HUES48 (cell line): ENCODE data around the gene EPHA4.

Experiments used
- H3K27ac ChIP-seq: one replicate; pipeline ENCODE4 v1.7.0; 2013; ENCODE audit warnings: low read depth, low read length, inconsistent platforms
- H3K27me3 ChIP-seq: 2 replicates; pipeline ENCODE4 v1.6.1; 2013; ENCODE audit warnings: mild to moderate bottlenecking, low read length; ENCODE audit not compliant: control insufficient read depth, insufficient read depth
- H3K36me3 ChIP-seq: 2 replicates; pipeline ENCODE4 v1.6.1; 2013; ENCODE audit warnings: low read length; ENCODE audit not compliant: control insufficient read depth, insufficient read depth
- H3K4me1 ChIP-seq: 2 replicates; pipeline ENCODE4 v1.6.1; 2013; ENCODE audit warnings: mild to moderate bottlenecking, low read length; ENCODE audit not compliant: control insufficient read depth, insufficient read depth
- H3K4me3 ChIP-seq: 2 replicates; pipeline ENCODE4 v1.5.1; 2013; ENCODE audit warnings: mild to moderate bottlenecking, low read depth, low read length
- H3K9ac ChIP-seq: 2 replicates; pipeline ENCODE4 v1.6.1; 2013; ENCODE audit warnings: mild to moderate bottlenecking, low read depth, low read length, moderate library complexity
- H3K9me3 ChIP-seq: 2 replicates; pipeline ENCODE4 v1.6.1; 2013; ENCODE audit warnings: low read length; ENCODE audit not compliant: control insufficient read depth, insufficient read depth

Gene EPHA4

GRCh38 chr2:221539246-221539645 is 32.9 kb downstream of the EPHA4 start:
- no peaks in the 10 kb centered on the region for H3K27me3 ChIP-seq
- no peaks in the 10 kb centered on the region for H3K36me3 ChIP-seq
- H3K27ac ChIP-seq, result no peak overlapping the region
- H3K4me1 ChIP-seq, result peaks cover 7% of the 10 kb centered on the region; the same call in 1 of the 2 replicates
- no peak overlapping the region for H3K9ac ChIP-seq
- H3K9me3 ChIP-seq, result no peaks in the 10 kb centered on the region
- no peak overlapping the region for H3K4me3 ChIP-seq

GRCh38 chr2:221535824-221536223 is 36.3 kb downstream of the EPHA4 start:
- H3K36me3 ChIP-seq, result no peaks in the 10 kb centered on the region
- no peaks in the 10 kb centered on the region for H3K27me3 ChIP-seq
- no peak overlapping the region for H3K27ac ChIP-seq
- no peaks in the 10 kb centered on the region for H3K9me3 ChIP-seq
- H3K4me3 ChIP-seq, result no peak overlapping the region
- H3K9ac ChIP-seq, result no peak overlapping the region
- peaks cover 12% of the 10 kb centered on the region; the same call in 1 of the 2 replicates for H3K4me1 ChIP-seq

- H3K9ac ChIP-seq, result no peak overlapping the region
- no peak overlapping the region for H3K27ac ChIP-seq
- H3K4me1 ChIP-seq, result peaks cover 5% of the 10 kb centered on the region; the same call in 1 of the 2 replicates
- no peak overlapping the region for H3K4me3 ChIP-seq
- no peaks in the 10 kb centered on the region for H3K27me3 ChIP-seq
- H3K9me3 ChIP-seq, result no peaks in the 10 kb centered on the region
- H3K36me3 ChIP-seq, result no peaks in the 10 kb centered on the region
Measured at GRCh38 chr2:221533299-221533698, 38.8 kb downstream of the EPHA4 start.

- Histone ChIP-seq H3K4me1 (peaks cover 5% of the 10 kb centered on the region; the same call in 1 of the 2 replicates), H3K27me3 (no peaks in the 10 kb centered on the region), H3K4me3 (no peak overlapping the region), H3K9ac (no peak overlapping the region), H3K27ac (no peak overlapping the region), H3K36me3 (no peaks in the 10 kb centered on the region), H3K9me3 (no peaks in the 10 kb centered on the region)
Measured at GRCh38 chr2:221532641-221533040, 39.5 kb downstream of the EPHA4 start.

GRCh38 chr2:221530653-221531037 is 41.5 kb downstream of the EPHA4 start:
- Histone ChIP-seq H3K4me1 (peaks cover 5% of the 10 kb centered on the region; the same call in 1 of the 2 replicates), H3K27ac (no peak overlapping the region), H3K9me3 (no peaks in the 10 kb centered on the region), H3K9ac (no peak overlapping the region), H3K27me3 (no peaks in the 10 kb centered on the region), H3K36me3 (no peaks in the 10 kb centered on the region), H3K4me3 (no peak overlapping the region)

- no peak overlapping the region for H3K9ac ChIP-seq
- no peak overlapping the region for H3K4me3 ChIP-seq
- H3K27ac ChIP-seq, result no peak overlapping the region
Measured at GRCh38 chr2:221529943-221530652, 42.0 kb downstream of the EPHA4 start.

GRCh38 chr2:221529177-221529942 is 42.7 kb downstream of the EPHA4 start:
- no peaks in the 10 kb centered on the region for H3K9me3 ChIP-seq
- no peaks in the 10 kb centered on the region for H3K27me3 ChIP-seq
- peaks cover 14% of the 10 kb centered on the region for H3K4me1 ChIP-seq
- H3K36me3 ChIP-seq, result no peaks in the 10 kb centered on the region
- H3K4me3 ChIP-seq, result no peak overlapping the region
- no peak overlapping the region for H3K27ac ChIP-seq
- H3K9ac ChIP-seq, result no peak overlapping the region

More at GRCh38 chr2:221529943-221530652, 42.0 kb downstream of the EPHA4 start:
- Histone ChIP-seq H3K27me3 (no peaks in the 10 kb centered on the region), H3K9me3 (no peaks in the 10 kb centered on the region), H3K4me1 (peaks cover 8% of the 10 kb centered on the region; the same call in 1 of the 2 replicates), H3K36me3 (no peaks in the 10 kb centered on the region)

GRCh38 chr2:221527776-221528309 is 44.3 kb downstream of the EPHA4 start:
- Histone ChIP-seq H3K27ac (no peak overlapping the region), H3K9me3 (no peaks in the 10 kb centered on the region), H3K4me3 (no peak overlapping the region), H3K36me3 (no peaks in the 10 kb centered on the region), H3K9ac (no peak overlapping the region), H3K27me3 (no peaks in the 10 kb centered on the region), H3K4me1 (peaks cover 12% of the 10 kb centered on the region)

GRCh38 chr2:221524158-221524557 is 47.9 kb downstream of the EPHA4 start:
- Histone ChIP-seq H3K36me3 (no peaks in the 10 kb centered on the region), H3K4me3 (no peak overlapping the region), H3K4me1 (peaks cover 19% of the 10 kb centered on the region), H3K27ac (no peak overlapping the region), H3K9ac (no peak overlapping the region), H3K27me3 (no peaks in the 10 kb centered on the region), H3K9me3 (no peaks in the 10 kb centered on the region)

GRCh38 chr2:221521233-221521845 is 50.8 kb downstream of the EPHA4 start:
- Histone ChIP-seq H3K27me3 (no peaks in the 10 kb centered on the region), H3K9ac (no peak overlapping the region), H3K27ac (no peak overlapping the region), H3K4me3 (no peak overlapping the region), H3K9me3 (no peaks in the 10 kb centered on the region), H3K4me1 (peaks cover 23% of the 10 kb centered on the region), H3K36me3 (no peaks in the 10 kb centered on the region)
